PC-3 (cell line): ENCODE data around the gene SCAP.

ENCODE experiments used
- CTCF ChIP-seq: fragments of 300-600 bp; sonication (generic); conservative IDR thresholded peaks from 2 replicates; pipeline ENCODE4 v1.5.1; 2017; ENCODE audit warnings: antibody characterized with exemption, low read depth, mild to moderate bottlenecking, low read length
- EZH2 ChIP-seq: fragments of 300-600 bp; sonication (generic); IDR thresholded peaks from one replicate; pipeline ENCODE4 v1.6.1; 2017; ENCODE audit warnings: antibody characterized with exemption, mild to moderate bottlenecking, low read length; ENCODE audit not compliant: unreplicated experiment
- EZH2phosphoT487 ChIP-seq: fragments of 300-600 bp; sonication (generic); IDR thresholded peaks from 2 replicates; pipeline ENCODE4 v1.6.1; 2018; ENCODE audit warnings: mild to moderate bottlenecking, antibody characterized with exemption, low read length, borderline replicate concordance

GRCh38 chr3:47423548-47424145, 52.1 kb downstream of the SCAP start:
- TF ChIP-seq EZH2phosphoT487 (no peak), CTCF (no peak), EZH2 (no peak)
